Caco-2 (cell line): ENCODE results near the gene RNF223. TPM values are rescaled to one million over a fixed set of nuclear protein-coding genes. Genes with fewer than 3 reads are reported as not detected.
"Not testable (repeated sequence)": the region's sequence is repeated elsewhere in the genome, so short reads cannot be mapped to it uniquely, and the experiment has no call there.

ENCODE experiments used
- BruUV-seq: library from RNA; stranded (reverse); fragments of 400-500 nt; replicated peaks from 2 replicates; lab custom pipeline; 2021; lab: Mats Ljungman, UMichigan
- CTCF ChIA-PET: fragments of 300-600 bp; sonication (Branson Sonifier 250); formaldehyde crosslinking; loops from one replicate; lab custom pipeline; 2022; ENCODE audit warnings: antibody characterized with exemption; lab: Charles Lee
- POLR2A ChIA-PET: fragments of 300-600 bp; sonication (Branson Sonifier 250); formaldehyde crosslinking; loops from one replicate; lab custom pipeline; 2022; ENCODE audit warnings: antibody characterized with exemption; lab: Charles Lee
- DNase-seq, 2 experiments: peaks; one replicate each; pipeline versions ENCODE4 v3.0.0 to v3.0.0-alpha.2; 2020 to 2022
- H3K27me3 ChIP-seq: replicated peaks from 2 replicates; pipeline ENCODE4 v1.6.0; 2011; ENCODE audit warnings: low read length; ENCODE audit not compliant: control insufficient read depth, insufficient read depth
- H3K36me3 ChIP-seq: 2 replicates; pipeline ENCODE4 v1.5.1; 2011; ENCODE audit warnings: low read length; ENCODE audit not compliant: control insufficient read depth, insufficient read depth
- H3K4me1 ChIP-seq: fragments of 250-450 bp; sonication (Bioruptor Pico); 2 replicates; pipeline ENCODE4 v1.5.1; 2020; ENCODE audit warnings: mild to moderate bottlenecking
- H3K4me3 ChIP-seq: 2 replicates; pipeline ENCODE4 v1.5.1; 2011; ENCODE audit warnings: low read depth, mild to moderate bottlenecking, control low read depth, low read length
- H3K9me3 ChIP-seq: fragments of 250-450 bp; sonication (Bioruptor Pico); 2 replicates; pipeline ENCODE4 v1.5.1; 2020; ENCODE audit warnings: mild to moderate bottlenecking, moderate library complexity
- H3K27ac Mint-ChIP-seq: one replicate; pipeline ENCODE4 v1.8.0; 2022; ENCODE audit warnings: mixed read lengths; ENCODE audit not compliant: unreplicated experiment
- H3K27me3 Mint-ChIP-seq: one replicate; pipeline ENCODE4 v1.8.0; 2022; ENCODE audit warnings: mixed read lengths; ENCODE audit not compliant: insufficient read depth, unreplicated experiment
- H3K36me3 Mint-ChIP-seq: one replicate; pipeline ENCODE4 v1.8.0; 2022; ENCODE audit warnings: mild to moderate bottlenecking, mixed read lengths; ENCODE audit not compliant: insufficient read depth, unreplicated experiment
- H3K4me1 Mint-ChIP-seq: one replicate; pipeline ENCODE4 v1.8.0; 2022; ENCODE audit warnings: low read depth, mixed read lengths; ENCODE audit not compliant: unreplicated experiment
- H3K4me3 Mint-ChIP-seq: one replicate; pipeline ENCODE4 v1.8.0; 2022; ENCODE audit warnings: mild to moderate bottlenecking, moderate library complexity, mixed read lengths; ENCODE audit not compliant: unreplicated experiment
- H3K9me3 Mint-ChIP-seq: one replicate; pipeline ENCODE4 v1.8.0; 2022; ENCODE audit warnings: mixed read lengths; ENCODE audit not compliant: unreplicated experiment
- intact Hi-C: fragments of 100-400 bp; cut with micrococcal nuclease; formaldehyde crosslinking; loops from one replicate; pipeline ENCODE4 v1.10.0; 2022; ENCODE audit not compliant: unreplicated experiment
- total RNA-seq: library from RNA; stranded (reverse); gene quantifications from 2 replicates; pipeline ENCODE4 v1.2.3, GENCODE V29; 2022
- TF ChIP-seq, protein P1 (sequence below), 2 experiments: fragments of 200-600 bp in 1 of 2; IDR thresholded peaks; 1 replicate in 1 of 2; 2 replicates in 1 of 2; pipeline versions ENCODE4 v1.5.1 to v1.8.0; 2011 to 2022; ENCODE audit warnings: antibody characterized with exemption in 1 of 2, control low read depth in 1 of 2, inconsistent platforms in 1 of 2, low read depth in 1 of 2, low read length in 1 of 2, mild to moderate bottlenecking in 1 of 2, moderate library complexity in 1 of 2; ENCODE audit not compliant: insufficient read depth in 1 of 2, severe bottlenecking in 1 of 2, unreplicated experiment in 1 of 2

RNF223 gene
- total RNA-seq, 1 experiment from 2014 or later, result 0.57 TPM

DNA sequence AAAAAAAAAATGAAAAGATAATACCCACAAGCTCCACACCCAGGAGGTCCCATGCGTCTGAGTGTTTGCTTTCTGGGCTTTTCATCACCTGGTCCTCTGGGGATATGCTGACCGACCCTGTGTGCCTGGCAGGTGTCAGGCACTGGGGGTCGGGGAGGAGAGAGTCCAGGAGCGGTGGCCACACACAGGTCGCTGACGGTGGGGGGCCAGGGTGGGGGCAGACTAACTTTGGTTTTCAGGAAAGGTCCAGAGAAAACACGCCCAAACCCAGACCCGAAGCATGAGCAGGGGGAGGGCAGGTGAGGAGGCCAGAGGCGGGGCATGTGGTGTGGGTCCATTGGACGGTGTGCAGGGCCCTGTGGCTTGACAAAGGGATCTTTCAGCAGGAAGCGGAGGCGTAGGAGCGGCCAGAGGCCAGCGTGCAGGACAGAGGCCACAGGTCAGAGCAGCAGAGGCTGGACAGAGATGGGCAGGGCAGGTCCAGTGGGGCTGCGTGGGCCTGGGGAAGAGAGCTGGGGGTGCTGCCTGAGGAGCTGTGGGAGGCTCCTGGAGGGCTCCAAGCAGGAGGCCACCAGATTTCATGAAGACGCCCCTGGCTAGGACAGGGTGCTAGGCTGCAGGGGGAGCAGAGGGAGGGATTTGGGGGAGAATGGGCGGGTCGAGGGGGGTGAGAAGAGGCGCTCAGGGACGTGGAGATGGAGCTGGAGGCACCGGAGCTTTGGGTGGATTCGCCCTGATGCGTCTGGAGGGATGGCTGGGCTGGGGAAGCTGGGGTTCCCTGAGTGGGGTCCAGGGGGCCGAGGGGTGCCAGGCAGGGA is 15.8 kb downstream of the RNF223 start:
- DNase-seq, result peak; percentile 62 to 80
- Histone ChIP-seq H3K4me1 (peaks cover 19% of the 10 kb centered on the region), H3K9me3 (no peaks in the 10 kb centered on the region), H3K36me3 (no peaks in the 10 kb centered on the region), H3K27me3 (no peaks in the 10 kb centered on the region), H3K4me3 (peak overlapping the region; percentile 64)
- intact Hi-C loops, result loop anchor here (2.0 kb wide), 2 partner anchors 19 to 43 kb away; no protein-coding TSS in a partner anchor
- Mint-ChIP-seq H3K36me3 (peaks cover 54% of the 10 kb centered on the region), H3K27me3 (no peaks in the 10 kb centered on the region), H3K27ac (peak overlapping the region; percentile 51), H3K9me3 (no peaks in the 10 kb centered on the region), H3K4me1 (peaks cover 7% of the 10 kb centered on the region), H3K4me3 (peak overlapping the region; percentile 80)
- CTCF ChIA-PET, result interaction anchor here (0.6 to 1.5 kb wide), 3 partner anchors 45 to 215 kb away, joined by 3 to 5 read pairs (median 4); partner anchors contain the start of genes ISG15 and UBE2J2
- POLR2A ChIA-PET, result interaction anchor here (1.2 to 1.5 kb wide), 2 partner anchors 34 to 39 kb away, joined by 3 to 4 read pairs; partner anchors contain the start of gene AGRN
- BruUV-seq, result TSS peak; percentile 45
- TF ChIP-seq, protein P1, sequence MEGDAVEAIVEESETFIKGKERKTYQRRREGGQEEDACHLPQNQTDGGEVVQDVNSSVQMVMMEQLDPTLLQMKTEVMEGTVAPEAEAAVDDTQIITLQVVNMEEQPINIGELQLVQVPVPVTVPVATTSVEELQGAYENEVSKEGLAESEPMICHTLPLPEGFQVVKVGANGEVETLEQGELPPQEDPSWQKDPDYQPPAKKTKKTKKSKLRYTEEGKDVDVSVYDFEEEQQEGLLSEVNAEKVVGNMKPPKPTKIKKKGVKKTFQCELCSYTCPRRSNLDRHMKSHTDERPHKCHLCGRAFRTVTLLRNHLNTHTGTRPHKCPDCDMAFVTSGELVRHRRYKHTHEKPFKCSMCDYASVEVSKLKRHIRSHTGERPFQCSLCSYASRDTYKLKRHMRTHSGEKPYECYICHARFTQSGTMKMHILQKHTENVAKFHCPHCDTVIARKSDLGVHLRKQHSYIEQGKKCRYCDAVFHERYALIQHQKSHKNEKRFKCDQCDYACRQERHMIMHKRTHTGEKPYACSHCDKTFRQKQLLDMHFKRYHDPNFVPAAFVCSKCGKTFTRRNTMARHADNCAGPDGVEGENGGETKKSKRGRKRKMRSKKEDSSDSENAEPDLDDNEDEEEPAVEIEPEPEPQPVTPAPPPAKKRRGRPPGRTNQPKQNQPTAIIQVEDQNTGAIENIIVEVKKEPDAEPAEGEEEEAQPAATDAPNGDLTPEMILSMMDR (IDR thresholded peaks at IDR 0.05; ENCODE audit: insufficient read depth in 1 of 2, low read depth in 1 of 2, low read length in 1 of 2, severe bottlenecking in 1 of 2, unreplicated experiment in 1 of 2), result no peak

DNA sequence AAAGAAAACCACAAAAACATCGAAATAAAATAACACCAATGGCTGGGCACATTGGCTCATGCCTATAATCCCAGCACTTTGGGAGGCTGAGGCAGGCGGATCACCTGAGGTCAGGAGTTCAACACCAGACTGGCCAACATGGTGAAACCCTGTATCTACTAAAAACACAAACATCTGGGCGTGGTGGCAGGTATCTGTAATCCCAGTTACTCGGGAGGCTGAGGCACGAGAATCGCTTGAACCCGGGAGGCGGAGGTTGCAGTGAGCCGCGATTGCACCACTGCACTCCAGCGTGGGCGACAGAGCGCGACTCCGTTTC is 16.4 kb downstream of the RNF223 start:
- BruUV-seq, H3K9me3 Mint-ChIP-seq, H3K4me1 Mint-ChIP-seq, POLR2A ChIA-PET, H3K36me3 ChIP-seq, DNase-seq, H3K27me3 ChIP-seq, H3K27me3 Mint-ChIP-seq, H3K9me3 ChIP-seq, H3K4me3 ChIP-seq: not testable (repeated sequence)
- intact Hi-C loops, result loop anchor here (2.0 kb wide), 2 partner anchors 19 to 43 kb away; no protein-coding TSS in a partner anchor
- Mint-ChIP-seq H3K36me3 (peaks cover 59% of the 10 kb centered on the region), H3K4me3 (peak overlapping the region; percentile 80), H3K27ac (peak overlapping the region; percentile 51)
- CTCF ChIA-PET, result interaction anchor here (1.3 kb wide), 1 partner anchor 44 kb away, joined by 3 read pairs; the partner anchor contains the start of gene ISG15
- H3K4me1 ChIP-seq, result peaks cover 19% of the 10 kb centered on the region

DNA sequence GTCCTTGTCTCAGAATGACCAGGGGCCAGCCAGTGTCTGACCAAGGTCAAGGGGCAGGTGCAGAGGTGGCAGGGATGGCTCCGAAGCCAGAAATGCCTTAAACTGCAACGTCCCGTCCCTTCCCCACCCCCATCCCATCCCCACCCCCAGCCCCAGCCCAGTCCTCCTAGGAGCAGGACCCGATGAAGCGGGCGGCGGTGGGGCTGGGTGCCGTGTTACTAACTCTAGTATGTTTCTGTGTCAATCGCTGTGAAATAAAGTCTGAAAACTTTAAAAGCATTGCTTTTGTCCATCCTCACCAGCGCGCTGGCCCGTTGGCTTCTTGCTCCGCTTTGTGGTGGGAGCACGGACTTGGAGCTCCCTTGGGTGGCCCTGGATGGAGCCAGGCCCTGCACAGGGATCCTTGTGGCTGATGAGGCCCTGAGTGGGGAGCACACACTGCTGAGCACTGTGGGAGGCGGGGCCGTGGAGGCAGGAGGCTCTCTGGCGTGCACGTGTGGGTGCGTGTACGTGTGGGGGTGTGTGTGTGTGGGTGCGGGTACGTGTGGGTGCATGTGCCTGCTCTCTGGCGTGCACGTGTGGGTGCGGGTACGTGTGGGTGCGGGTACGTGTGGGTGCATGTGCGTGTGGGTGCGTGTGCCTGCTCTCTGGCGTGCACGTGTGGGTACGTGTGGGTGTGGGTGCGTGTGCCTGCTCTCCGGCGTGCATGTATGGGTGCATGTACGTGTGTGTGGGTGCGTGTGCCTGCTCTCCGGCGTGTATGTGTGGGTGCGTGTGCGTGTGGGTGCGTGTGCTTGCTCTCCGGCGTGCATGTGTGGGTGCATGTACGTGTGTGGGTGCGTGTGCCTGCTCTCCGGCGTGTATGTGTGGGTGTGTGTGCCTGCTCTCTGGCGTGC is 18.0 kb downstream of the RNF223 start:
- CTCF ChIA-PET, result no interaction called here
- POLR2A ChIA-PET, result no interaction called here
- no peak for DNase-seq
- Mint-ChIP-seq H3K27me3 (no peaks in the 10 kb centered on the region), H3K36me3 (peaks cover 72% of the 10 kb centered on the region), H3K9me3 (no peaks in the 10 kb centered on the region), H3K4me3 (no peak overlapping the region), H3K27ac (no peak overlapping the region), H3K4me1 (peaks cover 7% of the 10 kb centered on the region)
- Histone ChIP-seq H3K4me3 (no peak overlapping the region), H3K4me1 (peaks cover 19% of the 10 kb centered on the region), H3K9me3 (no peaks in the 10 kb centered on the region), H3K27me3 (no peaks in the 10 kb centered on the region), H3K36me3 (no peaks in the 10 kb centered on the region)
- TF ChIP-seq, protein P1 (IDR thresholded peaks at IDR 0.05; ENCODE audit: insufficient read depth in 1 of 2, low read depth in 1 of 2, low read length in 1 of 2, severe bottlenecking in 1 of 2, unreplicated experiment in 1 of 2), result no peak
- BruUV-seq, result no TSS peak
- intact Hi-C loops, result no loop called here
